BJ (cell line): Measurements from ENCODE around the gene FLNA. TPM values are rescaled to one million over a fixed set of nuclear protein-coding genes. Genes with fewer than 3 reads are reported as not detected.
A peak's percentile ranks its signal among the peaks of the same experiment; 100 is the strongest.

ENCODE experiments used
- CTCF ChIA-PET: fragments of 350-600 bp; formaldehyde crosslinking; extraction: SDS; loops from one replicate; lab custom pipeline; 2021; ENCODE audit warnings: antibody characterized with exemption, inconsistent platforms; lab: Yijun Ruan, JAX
- POLR2A ChIA-PET: fragments of 300-600 bp; sonication (Branson Sonifier 250); formaldehyde crosslinking; extraction: SDS; loops from one replicate; lab custom pipeline; 2021; ENCODE audit warnings: antibody characterized with exemption; lab: Charles Lee
- DNase-seq: peaks from one replicate; pipeline ENCODE4 v3.0.0-alpha.2; 2011; ENCODE audit warnings: low read depth
- H3K27me3 ChIP-seq: 2 replicates; pipeline ENCODE4 v1.6.0; 2011; ENCODE audit warnings: low read length; ENCODE audit not compliant: control insufficient read depth, insufficient read depth
- H3K36me3 ChIP-seq: 2 replicates; pipeline ENCODE4 v1.5.1; 2011; ENCODE audit warnings: low read length; ENCODE audit not compliant: control insufficient read depth, insufficient read depth
- H3K4me3 ChIP-seq: 2 replicates; pipeline ENCODE4 v1.5.1; 2011; ENCODE audit warnings: low read depth, mild to moderate bottlenecking, control low read depth, low read length
- CTCF ChIP-seq: IDR thresholded peaks from 2 replicates; pipeline ENCODE4 v1.5.1; 2011; ENCODE audit warnings: low read depth, mild to moderate bottlenecking, control low read depth, inconsistent platforms, low read length, moderate library complexity; ENCODE audit not compliant: insufficient read depth
- polyA plus RNA-seq: library from polyadenylated mRNA; depleted of rRNA; stranded (reverse); fragments of >200 nt; gene quantifications from 2 replicates; pipeline ENCODE4 v1.2.3, GENCODE V29; 2011

The FLNA gene
- polyA plus RNA-seq, 1 experiment, result 1,740 TPM

- peaks cover 80% of the 10 kb centered on the region for H3K36me3 ChIP-seq
- ChIA-PET CTCF (no interaction called here), POLR2A (no interaction called here)
- TF ChIP-seq CTCF, result no peak
- DNase-seq, result no peak
- H3K4me3 ChIP-seq, result no peak overlapping the region
- no peaks in the 10 kb centered on the region for H3K27me3 ChIP-seq
Measured at GRCh38 chrX:154357205-154357604, 17.2 kb downstream of the FLNA start.

DNA sequence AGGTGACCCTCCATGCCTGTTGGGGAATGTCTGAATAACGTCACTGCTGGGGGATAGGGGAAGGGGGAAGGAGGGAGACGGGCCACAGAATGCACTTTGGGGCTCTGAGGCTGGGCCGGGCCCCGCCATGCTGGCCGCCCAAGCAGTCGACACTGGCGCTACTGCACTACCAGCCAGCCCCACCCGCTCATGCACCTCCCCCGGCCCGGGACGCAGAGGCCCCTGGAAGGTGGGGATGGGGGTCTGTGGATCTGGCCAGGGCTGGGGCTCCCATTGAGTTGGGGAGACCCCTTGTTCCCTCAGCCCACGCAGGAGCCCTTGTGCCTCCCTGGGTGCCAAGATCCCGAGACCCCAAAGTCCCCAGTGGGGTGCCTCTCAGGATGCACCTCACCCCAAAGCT, 17.8 kb downstream of the FLNA start:
- no peak for DNase-seq
- peaks cover 80% of the 10 kb centered on the region for H3K36me3 ChIP-seq
- CTCF ChIA-PET, result no interaction called here

GRCh38 chrX:154355776-154356140, 18.7 kb downstream of the FLNA start:
- no peaks in the 10 kb centered on the region for H3K27me3 ChIP-seq
- POLR2A ChIA-PET, result no interaction called here
- peaks cover 80% of the 10 kb centered on the region for H3K36me3 ChIP-seq
- CTCF ChIA-PET, result interaction anchor here (1.1 kb wide), 1 partner anchor 11 kb away, joined by 3 read pairs; no protein-coding TSS in a partner anchor
- TF ChIP-seq CTCF, result peak; percentile 16; the same call in 1 of the 2 replicates
- no peak for DNase-seq
- H3K4me3 ChIP-seq, result no peak overlapping the region

More for the DNA sequence above, 17.8 kb downstream of the FLNA start:
- no peak overlapping the region for H3K4me3 ChIP-seq
- POLR2A ChIA-PET, result no interaction called here
- TF ChIP-seq CTCF, result no peak
- H3K27me3 ChIP-seq, result no peaks in the 10 kb centered on the region

DNA sequence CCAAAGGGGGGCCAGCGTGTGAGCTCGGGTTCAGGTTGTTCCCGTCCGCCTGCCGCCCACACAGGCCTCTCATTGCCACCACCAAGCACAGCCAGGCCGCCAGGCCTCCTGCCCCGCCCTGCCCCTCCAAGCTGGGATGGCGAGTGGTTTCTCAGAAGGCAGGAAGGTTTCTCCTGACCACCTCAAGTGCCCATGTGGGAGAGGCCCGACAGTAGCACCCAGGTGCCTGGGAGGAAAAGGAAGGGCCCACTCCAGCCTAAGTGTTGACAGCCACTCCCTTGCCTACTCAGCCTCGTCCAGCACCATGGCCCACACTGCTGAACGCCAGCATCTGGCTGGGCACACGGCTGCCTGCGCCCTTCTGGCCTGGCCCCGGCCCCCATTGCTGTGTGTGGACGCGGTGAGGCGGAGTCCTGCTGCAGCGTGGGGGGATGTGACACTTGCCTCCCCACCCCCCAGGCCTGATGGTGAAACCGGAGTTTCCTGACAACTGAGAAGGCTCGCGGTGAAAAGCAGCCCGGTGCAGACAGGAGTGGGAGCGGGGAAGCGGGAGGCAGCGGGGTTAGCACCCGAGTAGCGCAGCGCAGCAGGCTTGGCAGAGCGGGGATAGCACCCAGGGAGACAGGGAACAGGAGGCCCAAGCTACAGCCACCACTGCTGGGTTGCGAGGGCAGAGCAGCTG, 19.2 kb downstream of the FLNA start:
- no peaks in the 10 kb centered on the region for H3K27me3 ChIP-seq
- no peak for DNase-seq
- ChIA-PET CTCF (interaction anchor here (1.1 kb wide), 1 partner anchor 11 kb away, joined by 3 read pairs; no protein-coding TSS in a partner anchor), POLR2A (no interaction called here)
- peaks cover 77% of the 10 kb centered on the region for H3K36me3 ChIP-seq
- TF ChIP-seq CTCF, result no peak
- no peak overlapping the region for H3K4me3 ChIP-seq

DNA sequence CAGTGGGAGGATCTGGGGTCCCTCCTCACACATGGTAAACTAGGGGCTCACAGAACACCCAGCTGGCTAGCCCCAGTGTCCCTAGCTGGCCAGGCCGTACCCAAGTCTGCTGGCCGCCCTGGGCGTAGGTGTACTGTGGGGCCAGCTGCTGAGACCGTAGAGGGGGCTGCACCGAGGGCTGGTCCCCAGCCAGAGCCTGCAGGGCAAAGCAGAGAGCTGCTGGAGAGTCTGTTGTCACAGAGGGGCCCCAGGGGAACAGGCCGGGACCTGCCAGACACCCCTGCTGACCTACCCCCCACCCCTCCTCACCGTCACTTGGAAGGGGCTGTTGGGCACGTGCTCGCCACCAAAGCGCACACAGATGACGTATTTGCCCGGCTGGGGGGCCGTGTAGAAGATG, 19.9 kb downstream of the FLNA start:
- no peak for DNase-seq
- Histone ChIP-seq H3K36me3 (peaks cover 75% of the 10 kb centered on the region), H3K4me3 (no peak overlapping the region), H3K27me3 (no peaks in the 10 kb centered on the region)
- CTCF ChIA-PET, result interaction anchor here (1.1 kb wide), 1 partner anchor 12 kb away, joined by 3 read pairs; no protein-coding TSS in a partner anchor
- no peak for TF ChIP-seq CTCF
- POLR2A ChIA-PET, result no interaction called here
